Measurements from ENCODE around the gene ITPRID1. TPM values are rescaled to one million over a fixed set of nuclear protein-coding genes. Genes with fewer than 3 reads are reported as not detected.

ITPRID1 gene
- total and polyA plus RNA-seq, 2 of the 8 experiments (the other 6 are each of a cell fraction or from before 2014, with no cell fraction given), result 0.09 to 0.47 TPM

DNA sequence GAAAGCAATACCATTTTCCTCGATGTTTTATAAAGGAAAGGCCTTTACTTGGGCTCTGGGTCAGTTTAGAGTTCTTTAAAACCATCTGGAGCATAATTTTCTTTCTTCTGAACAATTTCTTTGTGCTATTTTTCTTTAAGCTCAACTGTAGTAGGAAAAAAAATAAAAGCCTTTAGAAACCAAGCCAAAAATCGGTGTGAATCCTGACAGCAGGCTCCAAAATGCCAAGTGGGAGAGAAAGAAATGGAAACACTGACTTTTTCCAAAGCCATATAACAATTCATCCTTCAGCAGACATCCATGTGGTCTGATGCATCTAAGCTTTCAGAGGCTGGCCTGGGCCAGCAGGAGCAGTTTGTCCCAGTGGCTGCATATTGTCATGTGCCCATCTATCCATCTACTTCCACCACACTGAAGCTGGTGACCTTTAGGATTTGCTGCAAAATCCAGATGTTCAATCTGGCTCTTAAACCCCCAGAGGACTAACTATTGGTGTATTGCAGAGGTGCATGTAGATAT, 23.0 kb upstream of the ITPRID1 start:
- Histone ChIP-seq H3K9ac (replicated peaks in 1 of 4; ENCODE audit: extremely low read depth in 1 of 4, low read depth in 3 of 4, low read length in 3 of 4) (no peak overlapping the region), H3K4me1 (replicated peaks in 1 of 4; ENCODE audit: control insufficient read depth in 3 of 4, insufficient read depth in 4 of 4, low read length in 3 of 4) (peaks cover 0 to 8% (median 8%) of the 10 kb centered on the region in 4 experiments; a peak in 4 of 7 replicates), H3K27ac (ENCODE audit: low read depth, low read length) (no peak overlapping the region), H3K23me2 (ENCODE audit: low read depth, low read length) (no peaks in the 10 kb centered on the region), H3K27me3 (replicated peaks in 1 of 4; ENCODE audit: control insufficient read depth in 3 of 4, extremely low read depth in 1 of 4, insufficient read depth in 3 of 4, low read length in 3 of 4) (no peaks in the 10 kb centered on the region), H3K79me1 (ENCODE audit: low read depth, low read length) (no peaks in the 10 kb centered on the region), H3K56ac (replicated peaks; ENCODE audit: insufficient read length, low read depth, low read length) (no peak overlapping the region), H2BK15ac (ENCODE audit: low read length) (no peak overlapping the region), H3K4ac (replicated peaks; ENCODE audit: insufficient read length, low read depth, low read length) (no peak overlapping the region), H3K23ac (ENCODE audit: insufficient read length) (no peak overlapping the region), H2BK20ac (ENCODE audit: low read length) (peak overlapping the region; percentile 0; the same call in 1 of the 2 replicates), H3K79me2 (ENCODE audit: control insufficient read depth in 1 of 2, insufficient read depth in 2 of 2, low read length in 2 of 2) (no peaks in the 10 kb centered on the region), H4K5ac (ENCODE audit: insufficient read length, low read depth, low read length) (no peak overlapping the region), H3K4me2 (ENCODE audit: insufficient read depth in 1 of 2, low read depth in 2 of 2, low read length in 2 of 2) (no peak overlapping the region), H3K36me3 (ENCODE audit: control insufficient read depth in 2 of 4, insufficient read depth in 4 of 4, low read length in 3 of 4) (no peaks in the 10 kb centered on the region; a peak in 1 of 8 replicates), H2BK5ac (ENCODE audit: low read depth, low read length) (no peak overlapping the region), H3K9me3 (ENCODE audit: insufficient read depth in 2 of 2, low read depth in 1 of 2, low read length in 1 of 2) (no peaks in the 10 kb centered on the region), H4K91ac (replicated peaks; ENCODE audit: insufficient read length, low read length) (no peak overlapping the region), H3K4me3 (ENCODE audit: extremely low read depth in 1 of 4, insufficient read depth in 2 of 4, low read depth in 3 of 4, low read length in 4 of 4) (no peak overlapping the region), H2AFZ (ENCODE audit: low read length) (no peak overlapping the region), H3K14ac (ENCODE audit: insufficient read length) (no peak overlapping the region), H4K20me1 (replicated peaks in 1 of 2; ENCODE audit: control insufficient read depth in 1 of 2, insufficient read depth in 2 of 2, low read length in 2 of 2) (no peaks in the 10 kb centered on the region), H2BK12ac (ENCODE audit: low read depth, low read length) (no peak overlapping the region), H2BK120ac (replicated peaks; ENCODE audit: low read depth, low read length) (no peak overlapping the region), H3K18ac (ENCODE audit: extremely low read depth, low read length) (no peak overlapping the region), H2AK5ac (ENCODE audit: low read depth, low read length) (no peak overlapping the region), H4K8ac (ENCODE audit: extremely low read depth, insufficient read depth, low read length) (no peak overlapping the region)
- ChIA-PET CTCF (ENCODE audit: partially characterized antibody) (interaction anchor here (0.8 to 8.6 kb wide), 9 partner anchors 14 to 356 kb away, joined by 3 to 94 read pairs (median 3); no protein-coding TSS in a partner anchor), POLR2A (ENCODE audit: partially characterized antibody) (no interaction called here)
- WGBS, 2 experiments (ENCODE audit: extremely low coverage in 1 of 2, insufficient coverage in 1 of 2, insufficient read length in 1 of 2, insufficient replicate concordance in 2 of 2, low coverage in 1 of 2, low lambda C conversion rate in 2 of 2, missing lambda C conversion rate in 1 of 2), result 94% methylated on average over 2 of the region's 2 CpGs; no CpG with 5 or more reads in 1 of the 2 experiments
- no peak for FAIRE-seq
- no peak for DNase-seq (ENCODE audit: low read depth in 1 of 2, low spot score in 2 of 2)
- TF ChIP-seq, protein P1, sequence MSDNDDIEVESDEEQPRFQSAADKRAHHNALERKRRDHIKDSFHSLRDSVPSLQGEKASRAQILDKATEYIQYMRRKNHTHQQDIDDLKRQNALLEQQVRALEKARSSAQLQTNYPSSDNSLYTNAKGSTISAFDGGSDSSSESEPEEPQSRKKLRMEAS (IDR thresholded peaks at IDR 0.05), result no peak
- TF ChIP-seq BCL11A (IDR thresholded peaks at IDR 0.05; ENCODE audit: low read depth in 2 of 2, low read length in 2 of 2), result no peak
- no peak for TF ChIP-seq SUZ12 (IDR thresholded peaks at IDR 0.05; ENCODE audit: low read length)
- no peak for TF ChIP-seq ZNF274 (IDR thresholded peaks at IDR 0.05; ENCODE audit: borderline replicate concordance, extremely low read depth, low read length)
- no peak for TF ChIP-seq CHD1 (IDR thresholded peaks at IDR 0.05; ENCODE audit: low read depth, low read length)
- TF ChIP-seq TBP (IDR thresholded peaks at IDR 0.05; ENCODE audit: low read depth, low read length), result no peak
- TF ChIP-seq KDM5A (IDR thresholded peaks at IDR 0.05; ENCODE audit: low read length), result no peak
- TF ChIP-seq BRCA1 (IDR thresholded peaks at IDR 0.05; ENCODE audit: low read depth, low read length), result no peak
